Keratinocyte (primary cell): ENCODE results near the gene PRKCE. TPM values are rescaled to one million over a fixed set of nuclear protein-coding genes. Genes with fewer than 3 reads are reported as not detected.
A peak's percentile ranks its signal among the peaks of the same experiment; 100 is the strongest.

Source experiments
- DNase-seq: peaks from one replicate; pipeline ENCODE4 v3.0.0-alpha.2; 2011; ENCODE audit warnings: low read depth, missing footprints, low spot score
- FAIRE-seq: peaks from 2 replicates; lab custom pipeline; 2011; peaks lifted over from hg19 to GRCh38; lab: Jason Lieb, UNC
- H2AFZ ChIP-seq: 2 replicates; pipeline ENCODE4 v1.6.0; 2012; ENCODE audit warnings: low read length, control low read depth, inconsistent platforms; ENCODE audit not compliant: control insufficient read depth
- H3K27ac ChIP-seq: 2 replicates; pipeline ENCODE4 v1.5.1; 2011; ENCODE audit warnings: low read length; ENCODE audit not compliant: control insufficient read depth, insufficient read depth
- H3K27me3 ChIP-seq: 3 replicates; pipeline ENCODE4 v1.6.0; 2011; ENCODE audit warnings: low read length; ENCODE audit not compliant: control insufficient read depth, insufficient read depth; ENCODE audit errors: extremely low read depth
- H3K36me3 ChIP-seq, 2 experiments: 2 replicates in 1 of 2; 3 replicates in 1 of 2; pipeline ENCODE4 v1.5.1; 2011; ENCODE audit warnings: low read length in 2 of 2, mild to moderate bottlenecking in 1 of 2; ENCODE audit not compliant: control insufficient read depth in 2 of 2, insufficient read depth in 2 of 2; ENCODE audit errors: extremely low read depth in 1 of 2
- H3K4me1 ChIP-seq: 3 replicates; pipeline ENCODE4 v1.5.1; 2011; ENCODE audit warnings: low read length; ENCODE audit not compliant: control insufficient read depth, insufficient read depth; ENCODE audit errors: extremely low read depth
- H3K4me2 ChIP-seq: 3 replicates; pipeline ENCODE4 v1.6.0; 2011; ENCODE audit warnings: low read depth, low read length; ENCODE audit not compliant: control insufficient read depth, insufficient read depth; ENCODE audit errors: extremely low read depth
- H3K4me3 ChIP-seq, 3 experiments: fragments of 200-600 bp in 1 of 3; sonication (generic) in 1 of 3; 2 replicates in 2 of 3; 3 replicates in 1 of 3; pipeline ENCODE4 v1.5.1; 2011 to 2016; ENCODE audit warnings: low read length in 3 of 3, mild to moderate bottlenecking in 3 of 3, control low read depth in 2 of 3, inconsistent platforms in 1 of 3, low read depth in 1 of 3, mixed read lengths in 1 of 3, mixed run types in 1 of 3, moderate library complexity in 1 of 3; ENCODE audit not compliant: control insufficient read depth in 2 of 3, insufficient read depth in 2 of 3; ENCODE audit errors: extremely low read depth in 1 of 3
- H3K79me2 ChIP-seq: 2 replicates; pipeline ENCODE4 v1.6.0; 2012; ENCODE audit warnings: low read length; ENCODE audit not compliant: control insufficient read depth, insufficient read depth
- H3K9ac ChIP-seq: 3 replicates; pipeline ENCODE4 v1.6.0; 2011; ENCODE audit warnings: low read length; ENCODE audit not compliant: control insufficient read depth, insufficient read depth; ENCODE audit errors: extremely low read depth
- H3K9me1 ChIP-seq: 3 replicates; pipeline ENCODE4 v1.6.0; 2011; ENCODE audit warnings: low read length; ENCODE audit not compliant: control insufficient read depth, insufficient read depth; ENCODE audit errors: extremely low read depth
- H3K9me3 ChIP-seq: 2 replicates; pipeline ENCODE4 v1.5.1; 2012; ENCODE audit warnings: low read depth, low read length; ENCODE audit not compliant: control insufficient read depth
- H4K20me1 ChIP-seq: 3 replicates; pipeline ENCODE4 v1.6.0; 2011; ENCODE audit warnings: low read length; ENCODE audit not compliant: control insufficient read depth, insufficient read depth; ENCODE audit errors: extremely low read depth
- CTCF ChIP-seq, 3 experiments: IDR thresholded peaks in 1 of 3; conservative IDR thresholded peaks in 1 of 3; optimal IDR thresholded peaks in 1 of 3; 2 replicates in 2 of 3; 3 replicates in 1 of 3; pipeline versions ENCODE3 to v1.5.1; 2011; ENCODE audit warnings: low read length in 3 of 3, mild to moderate bottlenecking in 3 of 3, moderate library complexity in 2 of 3, control low read depth in 1 of 3, inconsistent platforms in 1 of 3; ENCODE audit not compliant: insufficient read depth in 2 of 3; ENCODE audit errors: extremely low read depth in 1 of 3
- EZH2 ChIP-seq: IDR thresholded peaks from one replicate; pipeline ENCODE4 v1.6.1; 2012; ENCODE audit warnings: inconsistent platforms, mild to moderate bottlenecking, low read length, moderate library complexity
- dilution Hi-C: fragments of 300-500 bp; cut with MboI; formaldehyde crosslinking; loops from one replicate; pipeline ENCODE4 v1.7.0; 2020; ENCODE audit warnings: low sequenced_read_pairs; ENCODE audit not compliant: extremely low pct_ligation_motif_present
- polyA plus RNA-seq, 5 experiments: library from polyadenylated mRNA; depleted of rRNA in 3 of 5; stranded (reverse) in 3 of 5; stranded (forward) in 1 of 5; unstranded in 1 of 5; fragments of >200 nt; gene quantifications; 1 replicate in 1 of 5; 2 replicates in 3 of 5; 3 replicates in 1 of 5; pipeline versions ENCODE4 v1.2.1 to v1.2.3, GENCODE V29; 2011 to 2012; ENCODE audit warnings: missing spikeins in 2 of 5, low read depth in 1 of 5, low replicate concordance in 1 of 5

The PRKCE gene
- polyA plus RNA-seq, 1 donor (not counting 4 experiments of a cell fraction or from before 2014, with no cell fraction given) = 2.0 TPM

- TF ChIP-seq CTCF (optimal IDR thresholded peaks at IDR 0.05 in 1 of 3, IDR thresholded peaks at IDR 0.05 in 1 of 3, conservative IDR thresholded peaks at IDR 0.05 in 1 of 3; ENCODE audit: extremely low read depth in 1 of 3, insufficient read depth in 2 of 3, low read length in 3 of 3) = no peak
- no peak for TF ChIP-seq EZH2
- dilution Hi-C loops = no loop called here
- Histone ChIP-seq H3K4me1 (peaks cover 9% of the 10 kb centered on the region), H3K36me3 (no peaks in the 10 kb centered on the region), H3K27ac (peak overlapping the region; percentile 22), H2AFZ (no peak overlapping the region), H3K9me3 (no peaks in the 10 kb centered on the region), H4K20me1 (no peaks in the 10 kb centered on the region), H3K4me3 (no peak overlapping the region), H3K27me3 (no peaks in the 10 kb centered on the region), H3K4me2 (peak overlapping the region; percentile 45), H3K9ac (no peak overlapping the region), H3K9me1 (no peaks in the 10 kb centered on the region), H3K79me2 (no peaks in the 10 kb centered on the region)
- DNase-seq = no peak
- no peak for FAIRE-seq
Observed at GRCh38 chr2:46225150-46225625, 573.7 kb downstream of the PRKCE start.

GRCh38 chr2:46225730-46226129 is 574.3 kb downstream of the PRKCE start:
- no peaks in the 10 kb centered on the region for H3K27me3 ChIP-seq
- no peak overlapping the region for H2AFZ ChIP-seq
- DNase-seq = no peak
- H3K4me3 ChIP-seq = no peak overlapping the region
- H3K9ac ChIP-seq = no peak overlapping the region
- TF ChIP-seq EZH2 (no peak), CTCF (optimal IDR thresholded peaks at IDR 0.05 in 1 of 3, IDR thresholded peaks at IDR 0.05 in 1 of 3, conservative IDR thresholded peaks at IDR 0.05 in 1 of 3; ENCODE audit: extremely low read depth in 1 of 3, insufficient read depth in 2 of 3, low read length in 3 of 3) (no peak)
- H3K4me1 ChIP-seq = peaks cover 9% of the 10 kb centered on the region
- no peak overlapping the region for H3K27ac ChIP-seq
- H3K36me3 ChIP-seq = no peaks in the 10 kb centered on the region
- no peak for FAIRE-seq
- no peaks in the 10 kb centered on the region for H4K20me1 ChIP-seq
- H3K4me2 ChIP-seq = no peak overlapping the region
- no peaks in the 10 kb centered on the region for H3K9me3 ChIP-seq
- no peaks in the 10 kb centered on the region for H3K9me1 ChIP-seq
- dilution Hi-C loops = no loop called here
- no peaks in the 10 kb centered on the region for H3K79me2 ChIP-seq
